ENCODE results near the gene CKAP2L. TPM values are rescaled to one million over a fixed set of nuclear protein-coding genes. Genes with fewer than 3 reads are reported as not detected.

Gene CKAP2L
- total and polyA plus RNA-seq, 9 of the 15 experiments (the other 6 are each of a cell fraction or from before 2014, with no cell fraction given) = 10.4 to 21.9 (median 14.2) TPM

DNA sequence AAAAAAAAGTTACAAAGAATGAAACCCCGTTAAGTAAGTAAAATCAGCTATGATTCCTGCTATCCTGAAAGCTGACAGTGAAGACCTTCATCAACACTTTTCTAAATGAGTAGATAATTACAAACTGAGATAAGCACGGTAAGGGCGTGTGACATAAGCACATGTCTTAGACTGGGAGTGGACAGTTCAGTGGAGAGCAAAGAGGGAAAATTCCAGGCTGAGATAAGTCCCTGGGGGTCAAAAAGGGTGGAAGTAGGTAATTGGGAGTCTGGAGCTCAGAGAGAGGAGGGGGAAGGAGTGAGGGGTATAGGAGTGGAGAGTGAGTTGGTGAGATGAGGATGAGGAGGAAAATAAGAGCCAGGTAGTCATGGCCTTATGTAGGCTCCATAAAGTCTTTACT, 24.2 kb upstream of the CKAP2L start (continued):
- TF ChIP-seq MGA (IDR thresholded peaks at IDR 0.05) (peak; percentile 77), MECOM (CRISPR knock-in tag; IDR thresholded peaks at IDR 0.05) (0 out of 2 replicates have a peak, but pooled peaks have one; percentile 12), ZNF766 (CRISPR knock-in tag; conservative IDR thresholded peaks at IDR 0.05) (0 out of 2 replicates have a peak, but pooled peaks have one; percentile 26), STAG1 (CRISPR knock-in tag; IDR thresholded peaks at IDR 0.05; ENCODE audit: borderline replicate concordance) (no peak), C11orf30 (IDR thresholded peaks at IDR 0.05; ENCODE audit: low read depth) (no peak), RBM14 (IDR thresholded peaks at IDR 0.05; ENCODE audit: borderline replicate concordance, insufficient read depth, low read depth, low read length) (no peak), MCM2 (IDR thresholded peaks at IDR 0.05; ENCODE audit: low read depth) (no peak), XRCC3 (IDR thresholded peaks at IDR 0.05) (no peak), RBFOX2 (IDR thresholded peaks at IDR 0.05; ENCODE audit: low read depth, low read length) (no peak), TARDBP (IDR thresholded peaks at IDR 0.05) (no peak), MAFG (tag; conservative IDR thresholded peaks at IDR 0.05) (no peak), KHSRP (IDR thresholded peaks at IDR 0.05) (no peak), DACH1 (IDR thresholded peaks at IDR 0.05; ENCODE audit: partially characterized antibody) (no peak), BCL6 (CRISPR knock-in tag; IDR thresholded peaks at IDR 0.05) (no peak), SIRT6 (IDR thresholded peaks at IDR 0.05; ENCODE audit: low read depth, low read length) (no peak), HLTF (IDR thresholded peaks at IDR 0.05) (0 out of 2 replicates have a peak, but pooled peaks have one; percentile 24)
- TF ChIP-seq, protein P1, sequence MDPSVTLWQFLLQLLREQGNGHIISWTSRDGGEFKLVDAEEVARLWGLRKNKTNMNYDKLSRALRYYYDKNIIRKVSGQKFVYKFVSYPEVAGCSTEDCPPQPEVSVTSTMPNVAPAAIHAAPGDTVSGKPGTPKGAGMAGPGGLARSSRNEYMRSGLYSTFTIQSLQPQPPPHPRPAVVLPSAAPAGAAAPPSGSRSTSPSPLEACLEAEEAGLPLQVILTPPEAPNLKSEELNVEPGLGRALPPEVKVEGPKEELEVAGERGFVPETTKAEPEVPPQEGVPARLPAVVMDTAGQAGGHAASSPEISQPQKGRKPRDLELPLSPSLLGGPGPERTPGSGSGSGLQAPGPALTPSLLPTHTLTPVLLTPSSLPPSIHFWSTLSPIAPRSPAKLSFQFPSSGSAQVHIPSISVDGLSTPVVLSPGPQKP (CRISPR knock-in tag; IDR thresholded peaks at IDR 0.05) = no peak
